Neural cell (in vitro differentiated cells): Measurements from ENCODE around the gene B4GALT1. TPM values are rescaled to one million over a fixed set of nuclear protein-coding genes. Genes with fewer than 3 reads are reported as not detected.

Source experiments
- H2AFZ ChIP-seq: fragments of 200-600, 300-800 bp; sonication (generic), shearing (Covaris generic); 2 replicates; pipeline ENCODE4 v1.6.0; 2014; ENCODE audit warnings: low read depth, mild to moderate bottlenecking, antibody characterized with exemption, low read length, moderate library complexity
- H3F3A ChIP-seq: fragments of 200-600 bp; shearing (Covaris generic); 2 replicates; pipeline ENCODE4 v1.6.1; 2016; ENCODE audit warnings: mild to moderate bottlenecking, moderate library complexity, mixed read lengths, antibody characterized with exemption, low read length; ENCODE audit not compliant: insufficient read depth, poor library complexity, severe bottlenecking
- H3K27ac ChIP-seq: fragments of 200-600, 300-800 bp; sonication (generic), shearing (Covaris generic); 2 replicates; pipeline ENCODE4 v1.5.1; 2014; ENCODE audit warnings: mild to moderate bottlenecking, low read length, moderate library complexity
- H3K27me3 ChIP-seq: fragments of 300-800, 200-600 bp; sonication (generic), shearing (Covaris generic); 2 replicates; pipeline ENCODE4 v1.6.0; 2014; ENCODE audit warnings: mild to moderate bottlenecking, low read depth, low read length, moderate library complexity; ENCODE audit not compliant: insufficient read depth
- H3K36me3 ChIP-seq: fragments of 300-800, 200-600 bp; sonication (generic), shearing (Covaris generic); 2 replicates; pipeline ENCODE4 v1.5.1; 2014; ENCODE audit warnings: mild to moderate bottlenecking, antibody characterized with exemption, low read length, moderate library complexity; ENCODE audit not compliant: insufficient read depth
- H3K4me2 ChIP-seq: fragments of 300-800, 200-600 bp; sonication (generic), shearing (Covaris generic); 2 replicates; pipeline ENCODE4 v1.6.0; 2014; ENCODE audit warnings: mild to moderate bottlenecking, low read length
- H3K4me3 ChIP-seq: fragments of 300-800, 200-600 bp; sonication (generic), shearing (Covaris generic); 2 replicates; pipeline ENCODE4 v1.5.1; 2014; ENCODE audit warnings: mild to moderate bottlenecking, low read length, moderate library complexity
- H3K79me2 ChIP-seq: fragments of 200-600 bp; shearing (Covaris generic); replicated peaks from 2 replicates; pipeline ENCODE4 v1.6.0; 2014; ENCODE audit warnings: mild to moderate bottlenecking, low read length, moderate library complexity; ENCODE audit not compliant: insufficient read depth
- H3K9ac ChIP-seq: fragments of 300-800, 200-600 bp; sonication (generic), shearing (Covaris generic); 2 replicates; pipeline ENCODE4 v1.6.1; 2016; ENCODE audit warnings: mild to moderate bottlenecking, low read length, mixed read lengths
- H3K9me2 ChIP-seq: fragments of 200-600 bp; shearing (Covaris generic); 2 replicates; pipeline ENCODE4 v1.6.1; 2016; ENCODE audit warnings: mild to moderate bottlenecking, low read length, mixed read lengths; ENCODE audit not compliant: insufficient read depth
- H3K9me3 ChIP-seq: fragments of 200-600, 300-800 bp; sonication (generic), shearing (Covaris generic); 2 replicates; pipeline ENCODE4 v1.6.1; 2016; ENCODE audit warnings: mild to moderate bottlenecking, mixed run types, low read length, moderate library complexity, mixed read lengths
- H4K20me1 ChIP-seq: fragments of 200-600 bp; shearing (Covaris generic); 2 replicates; pipeline ENCODE4 v1.6.1; 2016; ENCODE audit warnings: mild to moderate bottlenecking, mixed run types; ENCODE audit not compliant: insufficient read depth
- EP300 ChIP-seq: fragments of 450-650 bp; conservative IDR thresholded peaks from 2 replicates; pipeline ENCODE4 v1.6.1; 2014; ENCODE audit warnings: antibody characterized with exemption, mild to moderate bottlenecking, moderate library complexity; ENCODE audit not compliant: poor library complexity, severe bottlenecking
- EZH2 ChIP-seq: fragments of 200-600, 300-800 bp; shearing (Covaris generic), sonication (generic); IDR thresholded peaks from 2 replicates; pipeline ENCODE4 v1.6.1; 2014; ENCODE audit warnings: antibody characterized with exemption, low read length, borderline replicate concordance, mild to moderate bottlenecking; ENCODE audit not compliant: insufficient read depth, poor library complexity, severe bottlenecking
- MXI1 ChIP-seq: fragments of 450-650 bp; conservative IDR thresholded peaks from 2 replicates; pipeline ENCODE4 v1.6.1; 2014; ENCODE audit warnings: antibody characterized with exemption, mild to moderate bottlenecking; ENCODE audit not compliant: poor library complexity, severe bottlenecking
- POLR2AphosphoS5 ChIP-seq: IDR thresholded peaks from 2 replicates; pipeline ENCODE4 v1.6.1; 2012
- RAD21 ChIP-seq: fragments of 450-650 bp; conservative IDR thresholded peaks from 2 replicates; pipeline ENCODE4 v1.6.1; 2014; ENCODE audit warnings: antibody characterized with exemption, mild to moderate bottlenecking, moderate library complexity
- SMC3 ChIP-seq: fragments of 450-650 bp; conservative IDR thresholded peaks from 2 replicates; pipeline ENCODE4 v1.6.1; 2014; ENCODE audit warnings: antibody characterized with exemption, mild to moderate bottlenecking, moderate library complexity; ENCODE audit not compliant: poor library complexity
- TAF1 ChIP-seq: IDR thresholded peaks from 2 replicates; pipeline ENCODE4 v1.6.1; 2012; ENCODE audit warnings: low read depth
- polyA plus RNA-seq: library from polyadenylated mRNA; depleted of rRNA; stranded (reverse); fragments of >200 nt; gene quantifications from 2 replicates; pipeline ENCODE4 v1.2.3, GENCODE V29; 2014
- TF ChIP-seq, protein P1 (sequence below): IDR thresholded peaks from 2 replicates; pipeline ENCODE4 v1.6.1; 2012; ENCODE audit warnings: borderline replicate concordance
- TF ChIP-seq, protein P2 (sequence below): fragments of 450-650 bp; IDR thresholded peaks from 2 replicates; pipeline ENCODE4 v1.5.1; 2014; ENCODE audit warnings: antibody characterized with exemption, mild to moderate bottlenecking, moderate library complexity; ENCODE audit not compliant: poor library complexity, severe bottlenecking

The B4GALT1 gene
- polyA plus RNA-seq, 1 donor from 2014 or later = 0.41 TPM

DNA sequence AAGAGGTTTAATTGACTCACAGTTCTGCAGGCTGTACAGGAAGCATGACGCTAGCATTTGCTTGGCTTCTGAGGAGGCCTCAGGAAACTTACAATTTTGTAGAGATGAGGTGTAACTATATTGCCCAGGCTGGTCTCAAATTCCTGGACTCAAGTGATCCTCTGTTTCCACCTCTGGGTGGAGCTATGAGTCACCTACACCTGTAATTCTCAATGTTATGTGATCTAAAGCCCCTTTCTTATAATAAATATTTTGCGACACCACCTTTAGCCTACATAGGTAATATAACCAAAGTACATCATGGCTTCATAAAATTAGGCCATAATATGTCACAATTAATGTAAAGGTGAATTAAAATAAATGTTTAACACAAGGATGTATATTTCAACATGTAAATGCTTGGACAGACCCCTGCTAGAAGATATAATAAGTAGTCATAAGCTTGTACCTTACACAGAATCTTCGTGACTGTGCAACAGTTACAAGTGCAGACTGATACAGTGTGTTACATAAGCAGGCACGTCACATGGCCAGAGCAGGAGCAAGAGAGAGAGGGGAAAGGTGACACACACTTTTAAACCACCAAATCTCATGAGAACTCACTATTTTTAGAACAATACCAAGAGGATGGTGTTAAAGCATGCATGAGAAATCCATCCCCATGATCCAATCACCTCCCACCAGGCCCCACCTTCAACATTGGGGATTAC is 43.0 kb upstream of the B4GALT1 start:
- Histone ChIP-seq H3K9me2 (no peaks in the 10 kb centered on the region), H3K4me3 (no peak overlapping the region), H2AFZ (no peak overlapping the region), H3K27ac (no peak overlapping the region), H3K9me3 (no peaks in the 10 kb centered on the region), H3F3A (no peaks in the 10 kb centered on the region), H3K36me3 (no peaks in the 10 kb centered on the region), H3K9ac (no peak overlapping the region), H3K79me2 (no peaks in the 10 kb centered on the region), H3K27me3 (no peaks in the 10 kb centered on the region), H4K20me1 (no peaks in the 10 kb centered on the region), H3K4me2 (no peak overlapping the region)
- TF ChIP-seq EZH2 = no peak
- TF ChIP-seq, protein P1, sequence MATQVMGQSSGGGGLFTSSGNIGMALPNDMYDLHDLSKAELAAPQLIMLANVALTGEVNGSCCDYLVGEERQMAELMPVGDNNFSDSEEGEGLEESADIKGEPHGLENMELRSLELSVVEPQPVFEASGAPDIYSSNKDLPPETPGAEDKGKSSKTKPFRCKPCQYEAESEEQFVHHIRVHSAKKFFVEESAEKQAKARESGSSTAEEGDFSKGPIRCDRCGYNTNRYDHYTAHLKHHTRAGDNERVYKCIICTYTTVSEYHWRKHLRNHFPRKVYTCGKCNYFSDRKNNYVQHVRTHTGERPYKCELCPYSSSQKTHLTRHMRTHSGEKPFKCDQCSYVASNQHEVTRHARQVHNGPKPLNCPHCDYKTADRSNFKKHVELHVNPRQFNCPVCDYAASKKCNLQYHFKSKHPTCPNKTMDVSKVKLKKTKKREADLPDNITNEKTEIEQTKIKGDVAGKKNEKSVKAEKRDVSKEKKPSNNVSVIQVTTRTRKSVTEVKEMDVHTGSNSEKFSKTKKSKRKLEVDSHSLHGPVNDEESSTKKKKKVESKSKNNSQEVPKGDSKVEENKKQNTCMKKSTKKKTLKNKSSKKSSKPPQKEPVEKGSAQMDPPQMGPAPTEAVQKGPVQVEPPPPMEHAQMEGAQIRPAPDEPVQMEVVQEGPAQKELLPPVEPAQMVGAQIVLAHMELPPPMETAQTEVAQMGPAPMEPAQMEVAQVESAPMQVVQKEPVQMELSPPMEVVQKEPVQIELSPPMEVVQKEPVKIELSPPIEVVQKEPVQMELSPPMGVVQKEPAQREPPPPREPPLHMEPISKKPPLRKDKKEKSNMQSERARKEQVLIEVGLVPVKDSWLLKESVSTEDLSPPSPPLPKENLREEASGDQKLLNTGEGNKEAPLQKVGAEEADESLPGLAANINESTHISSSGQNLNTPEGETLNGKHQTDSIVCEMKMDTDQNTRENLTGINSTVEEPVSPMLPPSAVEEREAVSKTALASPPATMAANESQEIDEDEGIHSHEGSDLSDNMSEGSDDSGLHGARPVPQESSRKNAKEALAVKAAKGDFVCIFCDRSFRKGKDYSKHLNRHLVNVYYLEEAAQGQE = no peak
- no peak for TF ChIP-seq MXI1
- TF ChIP-seq SMC3 = no peak
- TF ChIP-seq, protein P2, sequence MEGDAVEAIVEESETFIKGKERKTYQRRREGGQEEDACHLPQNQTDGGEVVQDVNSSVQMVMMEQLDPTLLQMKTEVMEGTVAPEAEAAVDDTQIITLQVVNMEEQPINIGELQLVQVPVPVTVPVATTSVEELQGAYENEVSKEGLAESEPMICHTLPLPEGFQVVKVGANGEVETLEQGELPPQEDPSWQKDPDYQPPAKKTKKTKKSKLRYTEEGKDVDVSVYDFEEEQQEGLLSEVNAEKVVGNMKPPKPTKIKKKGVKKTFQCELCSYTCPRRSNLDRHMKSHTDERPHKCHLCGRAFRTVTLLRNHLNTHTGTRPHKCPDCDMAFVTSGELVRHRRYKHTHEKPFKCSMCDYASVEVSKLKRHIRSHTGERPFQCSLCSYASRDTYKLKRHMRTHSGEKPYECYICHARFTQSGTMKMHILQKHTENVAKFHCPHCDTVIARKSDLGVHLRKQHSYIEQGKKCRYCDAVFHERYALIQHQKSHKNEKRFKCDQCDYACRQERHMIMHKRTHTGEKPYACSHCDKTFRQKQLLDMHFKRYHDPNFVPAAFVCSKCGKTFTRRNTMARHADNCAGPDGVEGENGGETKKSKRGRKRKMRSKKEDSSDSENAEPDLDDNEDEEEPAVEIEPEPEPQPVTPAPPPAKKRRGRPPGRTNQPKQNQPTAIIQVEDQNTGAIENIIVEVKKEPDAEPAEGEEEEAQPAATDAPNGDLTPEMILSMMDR = no peak
- TF ChIP-seq POLR2AphosphoS5 = no peak
- no peak for TF ChIP-seq RAD21
- no peak for TF ChIP-seq EP300
- no peak for TF ChIP-seq TAF1

DNA sequence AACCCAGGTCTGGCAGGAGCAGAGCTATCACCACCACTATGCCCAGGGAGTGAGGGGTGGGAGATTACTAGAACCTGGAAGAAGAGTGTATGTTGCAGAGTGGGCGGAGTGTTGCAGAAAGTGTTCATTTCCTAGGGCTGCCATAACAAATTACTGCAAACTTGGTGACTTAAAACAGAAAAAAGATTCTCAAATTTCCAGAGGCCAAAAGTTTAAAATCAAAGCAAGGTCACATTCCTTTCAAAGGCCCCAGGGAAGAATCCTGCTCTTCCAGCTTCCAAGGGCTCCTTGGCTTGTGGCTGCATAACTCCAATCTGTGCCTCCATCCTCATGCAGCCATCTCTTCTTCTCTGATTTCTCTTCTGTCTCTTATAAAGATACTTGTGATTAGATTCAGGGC is 42.3 kb upstream of the B4GALT1 start:
- Histone ChIP-seq H3K9me2 (no peaks in the 10 kb centered on the region), H3K9me3 (no peaks in the 10 kb centered on the region), H3K36me3 (no peaks in the 10 kb centered on the region), H3K79me2 (no peaks in the 10 kb centered on the region), H3K4me3 (no peak overlapping the region), H3F3A (no peaks in the 10 kb centered on the region), H3K27me3 (no peaks in the 10 kb centered on the region), H4K20me1 (no peaks in the 10 kb centered on the region), H3K4me2 (no peak overlapping the region), H3K9ac (no peak overlapping the region), H3K27ac (no peak overlapping the region), H2AFZ (no peak overlapping the region)
- no peak for TF ChIP-seq EP300
- TF ChIP-seq RAD21 = no peak
- TF ChIP-seq SMC3 = no peak
- TF ChIP-seq MXI1 = no peak
- no peak for TF ChIP-seq EZH2
- no peak for TF ChIP-seq TAF1
- no peak for TF ChIP-seq POLR2AphosphoS5
- TF ChIP-seq, protein P1 = no peak
- TF ChIP-seq, protein P2 = no peak
